Measurements from ENCODE around the gene ABHD4.

The ABHD4 gene

GRCh38 chr14:22589096-22589839 lies 8.8 kb upstream of the ABHD4 start, which contains the start of gene DAD1:
Gene DAD1, minus strand, starts transcription at chr14:22589224. Its CDS starts 67 bp downstream, at chr14:22589157.
- peak within 1 kb of the TSS; percentile 94 for H3K27ac ChIP-seq
- CTCF ChIA-PET, result interaction anchor here (0.6 to 2.2 kb wide), 9 partner anchors 10 to 406 kb away, joined by 3 to 8 read pairs (median 3); no protein-coding TSS in a partner anchor
- DNase-seq (ENCODE audit: low spot score), result peak; percentile 100
- POLR2A ChIA-PET (ENCODE audit: low non-redundant PET), result interaction anchor here (0.5 to 1.0 kb wide), 3 partner anchors 9 to 18 kb away, joined by 4 to 8 read pairs (median 5); no protein-coding TSS in a partner anchor
- no peak for TF ChIP-seq CTCF (conservative IDR thresholded peaks at IDR 0.05; ENCODE audit: low read depth)

- H3K27ac ChIP-seq, result no peak overlapping the region
- TF ChIP-seq CTCF (conservative IDR thresholded peaks at IDR 0.05; ENCODE audit: low read depth), result no peak
- ChIA-PET CTCF (no interaction called here), POLR2A (ENCODE audit: low non-redundant PET) (no interaction called here)
- DNase-seq (ENCODE audit: low spot score), result no peak
Measured at GRCh38 chr14:22593189-22593588, 4.9 kb upstream of the ABHD4 start.

GRCh38 chr14:22593601-22594000 lies 4.5 kb upstream of the ABHD4 start:
- ChIA-PET CTCF (no interaction called here), POLR2A (ENCODE audit: low non-redundant PET) (no interaction called here)
- TF ChIP-seq CTCF (conservative IDR thresholded peaks at IDR 0.05; ENCODE audit: low read depth), result no peak
- no peak for DNase-seq (ENCODE audit: low spot score)
- H3K27ac ChIP-seq, result no peak overlapping the region

GRCh38 chr14:22594156-22594716 lies 3.9 kb upstream of the ABHD4 start:
- TF ChIP-seq CTCF (conservative IDR thresholded peaks at IDR 0.05; ENCODE audit: low read depth), result no peak
- ChIA-PET CTCF (interaction anchor here (0.6 kb wide), 2 partner anchors 197 to 1638 kb away, joined by 3 to 4 read pairs; partner anchors contain the start of gene NEDD8), POLR2A (ENCODE audit: low non-redundant PET) (no interaction called here)
- no peak overlapping the region for H3K27ac ChIP-seq
- no peak for DNase-seq (ENCODE audit: low spot score)

GRCh38 chr14:22596354-22596879 lies 1.7 kb upstream of the ABHD4 start:
- no peak for TF ChIP-seq CTCF (conservative IDR thresholded peaks at IDR 0.05; ENCODE audit: low read depth)
- POLR2A ChIA-PET (ENCODE audit: low non-redundant PET), result no interaction called here
- DNase-seq (ENCODE audit: low spot score), result no peak

GRCh38 chr14:22597265-22597664 lies 835 bp upstream of the ABHD4 start:
- TF ChIP-seq CTCF (conservative IDR thresholded peaks at IDR 0.05; ENCODE audit: low read depth), result no peak
- POLR2A ChIA-PET (ENCODE audit: low non-redundant PET), result no interaction called here
- CTCF ChIA-PET, result interaction anchor here (0.6 to 1.1 kb wide), 4 partner anchors 27 to 89 kb away, joined by 3 to 4 read pairs (median 3); no protein-coding TSS in a partner anchor
- DNase-seq (ENCODE audit: low spot score), result no peak
- no peak overlapping the region for H3K27ac ChIP-seq

More at GRCh38 chr14:22596354-22596879, 1.7 kb upstream of the ABHD4 start:
- no peak overlapping the region for H3K27ac ChIP-seq
- CTCF ChIA-PET, result interaction anchor here (0.9 to 1.1 kb wide), 2 partner anchors 26 to 56 kb away, joined by 3 to 4 read pairs; no protein-coding TSS in a partner anchor

All from RWPE1 (cell line).